Pancreas (tissue), 10 donors: ENCODE measurements around the gene KDSR. TPM values are rescaled to one million over a fixed set of nuclear protein-coding genes. Genes with fewer than 3 reads are reported as not detected.

ENCODE experiments used
- ATAC-seq, 4 donors: fragments of 200-7000 bp; cut with Tn5 transposase; one replicate each; pipeline versions ENCODE4 v1.8.0 to v1.9.1; 2020; ENCODE audit warnings: mild to moderate bottlenecking in 4 of 4, moderate library complexity in 4 of 4
- DNase-seq, 6 donors: peaks; one replicate each; pipeline ENCODE4 v3.0.0-alpha.2; 2020
- FAIRE-seq: peaks from 2 replicates; lab custom pipeline; 2012; peaks lifted over from hg19 to GRCh38; lab: Jason Lieb, UNC
- H3K27ac ChIP-seq, 4 donors: fragments of 200-600 bp; sonication (generic); 1 replicate in 3 of 4; 2 replicates in 1 of 4; pipeline versions ENCODE4 v1.5.0 to v1.8.0; 2020
- H3K27me3 ChIP-seq, 4 donors: fragments of 200-600 bp; one replicate each; pipeline ENCODE4 v1.8.0; 2021
- H3K36me3 ChIP-seq, 3 donors: fragments of 200-600 bp; sonication (generic) in 1 of 3; one replicate each; pipeline versions ENCODE4 v1.5.0 to v1.8.0; 2020 to 2021
- H3K4me1 ChIP-seq, 3 donors: fragments of 200-600 bp; one replicate each; pipeline ENCODE4 v1.8.0; 2021
- H3K4me3 ChIP-seq, 4 donors: fragments of 200-600 bp; sonication (generic) in 2 of 4; one replicate each; pipeline versions ENCODE4 v1.5.0 to v1.8.0; 2020 to 2021
- H3K9me3 ChIP-seq, 4 donors: fragments of 200-600 bp; one replicate each; pipeline ENCODE4 v1.8.0; 2021
- CTCF ChIP-seq, 4 donors: fragments of 200-600 bp; sonication (generic) in 3 of 4; IDR thresholded peaks; one replicate each; pipeline versions ENCODE4 v1.5.0 to v1.8.0; 2021; ENCODE audit warnings: antibody characterized with exemption in 4 of 4
- WGBS, 2 donors: extraction: QIAGEN DNeasy Blood & Tissue Kit; methylation state at CpG; one replicate each; pipeline ENCODE4 v1.1.7; 2013; 5-methylcytosine and 5-hydroxymethylcytosine counted together
- intact Hi-C, 3 donors: fragments of 100-400 bp; cut with DNase I; formaldehyde crosslinking; loops; one replicate each; pipeline versions ENCODE4 v1.11.1 to v1.14.2; 2022
- polyA plus RNA-seq, 2 donors: library from polyadenylated mRNA; stranded (reverse); fragments of 200-250 nt; gene quantifications; one replicate each; pipeline ENCODE4 v1.2.3, GENCODE V29; 2013
- total RNA-seq, 6 donors: library from RNA; stranded (reverse); fragmentation: NEBNext Ultra II Directional in 4 of 6; extraction: Animal tissue kit (Norgen Biotek cat#: 25700) in 4 of 6; gene quantifications; one replicate each; pipeline versions ENCODE4 v1.2.1 to v1.2.4, GENCODE V29; 2021 to 2023
- donor health status: healthy with polysubstance abuse.
- donor health status: DM: no; HTN: no; CAD: no; lungs with moderate emphysema.
- donor health status: DM: no; HTN: no; CAD: no.
- donor health status: control.
- donor health status: control.
- donor health status: Bipolar disorder and iron deficiency.
- donor health status: DM: yes; HTN: yes; CAD: no.
- donor health status: DM: no; HTN: no; CAD: no.
- donor health status: DM: no; HTN: no; CAD: no.
- donor health status: DM: yes; HTN: yes; CAD: no.

Gene KDSR
- total RNA-seq (10 to 100 TPM; 18.0 to 37.2 (median 23.3) TPM), polyA plus RNA-seq (10 to 100 TPM in 1 of 2 donors, 1 to 10 TPM in 1; 4.8 to 12.4 TPM)

- intact Hi-C loops = no loop called here
- Histone ChIP-seq H3K27me3 (no peaks in the 10 kb centered on the region), H3K27ac (peak within 1 kb of the TSS; percentile 89 to 98 (median 96)), H3K9me3 (no peaks in the 10 kb centered on the region), H3K36me3 (no peaks in the 10 kb centered on the region), H3K4me3 (peak within 1 kb of the TSS; percentile 74 to 95 (median 90)), H3K4me1 (peaks cover 0 to 6% (median 5%) of the 10 kb centered on the region in 3 donors)
- DNase-seq = peak; percentile 94 to 97 (median 96)
- no peak for TF ChIP-seq CTCF (IDR thresholded peaks at IDR 0.05)
- ATAC-seq = peak; percentile 92 to 96 (median 93)
- FAIRE-seq = peak; percentile 97
- 0 to 1% methylated on average over 48 to 90 of the region's 90 CpGs for WGBS, 2 donors
Observed at GRCh38 chr18:63367053-63367953, at the start of gene KDSR. Gene KDSR, minus strand, starts transcription at chr18:63367206. Its CDS starts 88 bp downstream, at chr18:63367118.

GRCh38 chr18:63412953-63413352, 45.9 kb upstream of the KDSR start:
- peaks cover 0 to 25% (median 0%) of the 10 kb centered on the region in 3 donors for H3K36me3 ChIP-seq
- H3K27ac ChIP-seq = no peak overlapping the region
- DNase-seq (no peak), FAIRE-seq (no peak), ATAC-seq (no peak)
- intact Hi-C loops = no loop called here
- H3K9me3 ChIP-seq = no peaks in the 10 kb centered on the region
- no peaks in the 10 kb centered on the region for H3K4me1 ChIP-seq
- no peak for TF ChIP-seq CTCF (IDR thresholded peaks at IDR 0.05)
- H3K4me3 ChIP-seq = no peak overlapping the region
- WGBS, 2 donors = 68 to 89% methylated on average over 4 of the region's 4 CpGs
- H3K27me3 ChIP-seq = no peaks in the 10 kb centered on the region

GRCh38 chr18:63410792-63411191, 43.8 kb upstream of the KDSR start:
- Histone ChIP-seq H3K27ac (no peak overlapping the region), H3K9me3 (no peaks in the 10 kb centered on the region), H3K36me3 (peaks cover 0 to 25% (median 0%) of the 10 kb centered on the region in 3 donors), H3K4me3 (no peak overlapping the region), H3K27me3 (no peaks in the 10 kb centered on the region), H3K4me1 (peaks cover 0 to 2% (median 0%) of the 10 kb centered on the region in 3 donors)
- 90 to 91% methylated on average over 4 of the region's 4 CpGs for WGBS, 2 donors
- no peak for FAIRE-seq
- ATAC-seq = no peak
- intact Hi-C loops = no loop called here
- DNase-seq = no peak
- TF ChIP-seq CTCF (IDR thresholded peaks at IDR 0.05) = no peak

GRCh38 chr18:63409301-63409700, 42.3 kb upstream of the KDSR start:
- no peak for ATAC-seq
- WGBS, 2 donors = 78 to 81% methylated on average over 5 of the region's 5 CpGs
- no peaks in the 10 kb centered on the region for H3K9me3 ChIP-seq
- no peak overlapping the region for H3K4me3 ChIP-seq
- peaks cover 0 to 2% (median 0%) of the 10 kb centered on the region in 3 donors for H3K4me1 ChIP-seq
- H3K27ac ChIP-seq = no peak overlapping the region
- H3K36me3 ChIP-seq = peaks cover 0 to 25% (median 0%) of the 10 kb centered on the region in 3 donors
- no peak for FAIRE-seq
- intact Hi-C loops = no loop called here
- no peak for DNase-seq
- no peaks in the 10 kb centered on the region for H3K27me3 ChIP-seq
- TF ChIP-seq CTCF (IDR thresholded peaks at IDR 0.05) = no peak
